GM18858 (cell line): ENCODE results near the gene CXCL9.
"Not testable (repeated sequence)": the region's sequence is repeated elsewhere in the genome, so short reads cannot be mapped to it uniquely, and the experiment has no call there.

ENCODE experiments used
- ATAC-seq: cut with Tn5 transposase; IDR thresholded peaks from one replicate; pipeline ENCODE4 v1.9.1; 2021; ENCODE audit not compliant: unreplicated experiment

The CXCL9 gene

GRCh38 chr4:76012388-76012801 is 5.1 kb upstream of the CXCL9 start:
- ATAC-seq: no peak

- ATAC-seq: peak; percentile 60
These were observed 4.5 kb upstream of the CXCL9 start for GRCh38 chr4:76011700-76012387.

- ATAC-seq: no peak
These were observed 3.8 kb upstream of the CXCL9 start for GRCh38 chr4:76011018-76011670.

GRCh38 chr4:76010576-76010975 is 3.3 kb upstream of the CXCL9 start:
- ATAC-seq: no peak

GRCh38 chr4:76009311-76009710 is 2.0 kb upstream of the CXCL9 start:
- no peak for ATAC-seq

GRCh38 chr4:76003620-76004019 is 3.7 kb downstream of the CXCL9 start:
- no peak for ATAC-seq

- ATAC-seq: no peak
These were observed 4.3 kb downstream of the CXCL9 start for GRCh38 chr4:76003035-76003434.

- ATAC-seq: no peak
These were observed 5.1 kb downstream of the CXCL9 start for GRCh38 chr4:76002176-76002575.

GRCh38 chr4:76001700-76002099 is 5.6 kb downstream of the CXCL9 start:
- no peak for ATAC-seq

GRCh38 chr4:76000279-76000678 is 7.0 kb downstream of the CXCL9 start:
- no peak for ATAC-seq

- not testable (repeated sequence) for ATAC-seq
These were observed 8.7 kb downstream of the CXCL9 start for GRCh38 chr4:75998525-75999147.

GRCh38 chr4:75997946-75998345 is 9.4 kb downstream of the CXCL9 start:
- no peak for ATAC-seq

- no peak for ATAC-seq
These were observed 10.2 kb downstream of the CXCL9 start for GRCh38 chr4:75997081-75997480.

GRCh38 chr4:75995727-75996126 is 11.6 kb downstream of the CXCL9 start:
- ATAC-seq: no peak

GRCh38 chr4:75992462-75992861 is 14.8 kb downstream of the CXCL9 start:
- no peak for ATAC-seq

- ATAC-seq: no peak
These were observed 17.3 kb downstream of the CXCL9 start for GRCh38 chr4:75989846-75990528.

GRCh38 chr4:75985116-75985515 is 22.2 kb downstream of the CXCL9 start:
- ATAC-seq: no peak

- ATAC-seq: no peak
These were observed 26.7 kb downstream of the CXCL9 start for GRCh38 chr4:75980576-75980975.

- ATAC-seq: no peak
These were observed 31.1 kb downstream of the CXCL9 start for GRCh38 chr4:75976177-75976576.

GRCh38 chr4:75973766-75974165 is 33.5 kb downstream of the CXCL9 start:
- ATAC-seq: no peak

GRCh38 chr4:75968084-75968483 is 39.2 kb downstream of the CXCL9 start:
- no peak for ATAC-seq

- no peak for ATAC-seq
These were observed 43.8 kb downstream of the CXCL9 start for GRCh38 chr4:75963558-75963957.
